GM18951 (cell line): ENCODE results near the gene ANKH.

ENCODE experiments used
- POLR2A ChIP-seq: IDR thresholded peaks from 4 replicates; pipeline ENCODE4 v1.6.1; 2011; ENCODE audit warnings: mild to moderate bottlenecking; ENCODE audit not compliant: insufficient read length, insufficient read depth; ENCODE audit errors: extremely low read depth
- in situ Hi-C: fragments of 300-500 bp; cut with MboI; formaldehyde crosslinking; loops from one replicate; pipeline ENCODE4 v1.12.0; 2022; ENCODE audit warnings: low sequenced_read_pairs, mixed read lengths, inconsistent platforms; ENCODE audit not compliant: unreplicated experiment

The ANKH gene

GRCh38 chr5:14713476-14714390 is 157.8 kb downstream of the ANKH start:
- no peak for TF ChIP-seq POLR2A

GRCh38 chr5:14712666-14713065 is 158.9 kb downstream of the ANKH start:
- TF ChIP-seq POLR2A: no peak
- in situ Hi-C loops: no loop called here

More at GRCh38 chr5:14713476-14714390, 157.8 kb downstream of the ANKH start:
- in situ Hi-C loops: no loop called here

- TF ChIP-seq POLR2A: no peak
- in situ Hi-C loops: no loop called here
Observed at GRCh38 chr5:14712131-14712530, 159.4 kb downstream of the ANKH start.

GRCh38 chr5:14710313-14710994 is 161.1 kb downstream of the ANKH start:
- in situ Hi-C loops: no loop called here
- no peak for TF ChIP-seq POLR2A

- in situ Hi-C loops: no loop called here
- no peak for TF ChIP-seq POLR2A
Observed at GRCh38 chr5:14708551-14708950, 163.0 kb downstream of the ANKH start.

GRCh38 chr5:14707811-14708390 is 163.7 kb downstream of the ANKH start:
- TF ChIP-seq POLR2A: no peak
- in situ Hi-C loops: no loop called here

- in situ Hi-C loops: no loop called here
- TF ChIP-seq POLR2A: no peak
Observed at GRCh38 chr5:14706615-14707021, 165.0 kb downstream of the ANKH start.

GRCh38 chr5:14705556-14705955 is 166.0 kb downstream of the ANKH start:
- TF ChIP-seq POLR2A: no peak
- in situ Hi-C loops: no loop called here

- in situ Hi-C loops: no loop called here
- TF ChIP-seq POLR2A: no peak
Observed at GRCh38 chr5:14702238-14702839, 169.2 kb downstream of the ANKH start.

GRCh38 chr5:14701556-14701955 is 170.0 kb downstream of the ANKH start:
- in situ Hi-C loops: no loop called here
- TF ChIP-seq POLR2A: no peak

GRCh38 chr5:14700478-14701436 is 170.8 kb downstream of the ANKH start:
- no peak for TF ChIP-seq POLR2A
- in situ Hi-C loops: no loop called here

- no peak for TF ChIP-seq POLR2A
- in situ Hi-C loops: no loop called here
Observed at GRCh38 chr5:14699807-14700400, 171.7 kb downstream of the ANKH start.
